GM21360 (cell line): Measurements from ENCODE around the gene TMEM150A.
"Not testable (repeated sequence)": the region's sequence is repeated elsewhere in the genome, so short reads cannot be mapped to it uniquely, and the experiment has no call there.

Experiments used
- ATAC-seq: cut with Tn5 transposase; IDR thresholded peaks from one replicate; pipeline ENCODE4 v1.9.1; 2021; ENCODE audit warnings: mild to moderate bottlenecking, moderate library complexity; ENCODE audit not compliant: unreplicated experiment

Gene TMEM150A

GRCh38 chr2:85602476-85603234 lies at the start of gene TMEM150A:
TMEM150A (minus strand) TSS chr2:85602698; CDS start chr2:85601948, 750 bp downstream.
- ATAC-seq, result peak; percentile 93

- no peak for ATAC-seq
These were observed 49.6 kb upstream of the TMEM150A start for GRCh38 chr2:85652056-85652455.

GRCh38 chr2:85651097-85651496 lies 48.6 kb upstream of the TMEM150A start:
- no peak for ATAC-seq

- ATAC-seq, result no peak
These were observed 48.0 kb upstream of the TMEM150A start for GRCh38 chr2:85650456-85650855.

GRCh38 chr2:85649201-85650190 lies 47.0 kb upstream of the TMEM150A start:
- no peak for ATAC-seq

- no peak for ATAC-seq
These were observed 46.1 kb upstream of the TMEM150A start for GRCh38 chr2:85648619-85649018.

- ATAC-seq, result no peak
These were observed 45.5 kb upstream of the TMEM150A start for GRCh38 chr2:85647823-85648526.

- no peak for ATAC-seq
These were observed 43.7 kb upstream of the TMEM150A start for GRCh38 chr2:85646166-85646565.

GRCh38 chr2:85644909-85645308 lies 42.4 kb upstream of the TMEM150A start:
- ATAC-seq, result no peak

- no peak for ATAC-seq
These were observed 40.2 kb upstream of the TMEM150A start for GRCh38 chr2:85642725-85643124.

GRCh38 chr2:85635636-85636035 lies 33.1 kb upstream of the TMEM150A start:
- no peak for ATAC-seq

GRCh38 chr2:85635011-85635410 lies 32.5 kb upstream of the TMEM150A start:
- ATAC-seq, result no peak

- ATAC-seq, result no peak
These were observed 28.8 kb upstream of the TMEM150A start for GRCh38 chr2:85631316-85631715.

GRCh38 chr2:85628658-85629057 lies 26.2 kb upstream of the TMEM150A start:
- no peak for ATAC-seq

- no peak for ATAC-seq
These were observed 21.5 kb upstream of the TMEM150A start for GRCh38 chr2:85623991-85624390.

- no peak for ATAC-seq
These were observed 18.8 kb upstream of the TMEM150A start for GRCh38 chr2:85621338-85621737.

- no peak for ATAC-seq
These were observed 17.1 kb upstream of the TMEM150A start for GRCh38 chr2:85619617-85620016.

- not testable (repeated sequence) for ATAC-seq
These were observed 15.2 kb upstream of the TMEM150A start for GRCh38 chr2:85617723-85618122.

GRCh38 chr2:85615413-85615728 lies 12.9 kb upstream of the TMEM150A start:
- ATAC-seq, result no peak

- ATAC-seq, result not testable (repeated sequence)
These were observed 12.3 kb upstream of the TMEM150A start for GRCh38 chr2:85614757-85615156.
